Skin of body (tissue), 2 donors: ENCODE results near the gene CCDC197. TPM values are rescaled to one million over a fixed set of nuclear protein-coding genes. Genes with fewer than 3 reads are reported as not detected.

ENCODE experiments used
- DNase-seq: peaks from one replicate; lab custom pipeline; 2025; lab: John Stamatoyannopoulos, UW
- total RNA-seq: library from RNA; depleted of rRNA; stranded (reverse); fragments of >200 nt; gene quantifications from one replicate; pipeline ENCODE4 v1.2.3, GENCODE V29; 2014

CCDC197 gene
- total RNA-seq, 1 donor from 2014 or later = not detected

- DNase-seq = no peak
Measured at GRCh38 chr14:93977171-93977570, 19.9 kb upstream of the CCDC197 start.

- no peak for DNase-seq
Measured at GRCh38 chr14:93977790-93978581, 19.1 kb upstream of the CCDC197 start.

- no peak for DNase-seq
Measured at GRCh38 chr14:93978735-93979134, 18.4 kb upstream of the CCDC197 start.

GRCh38 chr14:93980456-93981201 is 16.5 kb upstream of the CCDC197 start:
- DNase-seq = no peak

GRCh38 chr14:93981316-93982229 is 15.5 kb upstream of the CCDC197 start:
- DNase-seq = no peak

GRCh38 chr14:93982230-93983007 is 14.7 kb upstream of the CCDC197 start:
- no peak for DNase-seq

- no peak for DNase-seq
Measured at GRCh38 chr14:93984070-93984469, 13.0 kb upstream of the CCDC197 start.

GRCh38 chr14:93984987-93985410 is 12.1 kb upstream of the CCDC197 start:
- no peak for DNase-seq

- DNase-seq = no peak
Measured at GRCh38 chr14:93986955-93987354, 10.1 kb upstream of the CCDC197 start.

GRCh38 chr14:93987376-93987775 is 9.7 kb upstream of the CCDC197 start:
- DNase-seq = no peak

- DNase-seq = no peak
Measured at GRCh38 chr14:93987815-93988476, 9.2 kb upstream of the CCDC197 start.

GRCh38 chr14:93989939-93990338 is 7.2 kb upstream of the CCDC197 start:
- DNase-seq = no peak

GRCh38 chr14:93991212-93991611 is 5.9 kb upstream of the CCDC197 start:
- no peak for DNase-seq

GRCh38 chr14:93991649-93992048 is 5.5 kb upstream of the CCDC197 start:
- DNase-seq = no peak

GRCh38 chr14:93993382-93993781 is 3.7 kb upstream of the CCDC197 start:
- DNase-seq = no peak

GRCh38 chr14:93994919-93995682 is 2.0 kb upstream of the CCDC197 start:
- no peak for DNase-seq

- DNase-seq = no peak
Measured at GRCh38 chr14:93996130-93996695, 888 bp upstream of the CCDC197 start.

GRCh38 chr14:93997916-93998870 is 1.1 kb downstream of the CCDC197 start:
- no peak for DNase-seq
